ENCODE results near the gene BEAN1. TPM values are rescaled to one million over a fixed set of nuclear protein-coding genes. Genes with fewer than 3 reads are reported as not detected.
A peak's percentile ranks its signal among the peaks of the same experiment; 100 is the strongest.

Gene BEAN1
- 0.87 TPM for total RNA-seq
- long read RNA-seq, partial matches to known transcripts: 0 of 12 reads
- long read RNA-seq, other reads (novel, unspliced or antisense): 8 of 12 reads

- Histone ChIP-seq H3K9me3 (no peaks in the 10 kb centered on the region), H3K4me1 (peaks cover 16% of the 10 kb centered on the region), H3K36me3 (no peaks in the 10 kb centered on the region), H3K27ac (no peak within 1 kb of the TSS), H3K4me3 (peak within 1 kb of the TSS; percentile 45), H3K27me3 (peaks cover 25% of the 10 kb centered on the region)
- ATAC-seq (peak; percentile 64), DNase-seq (no peak)
- intact Hi-C loops (cut with DNase I): no loop called here
- TF ChIP-seq CTCF (IDR thresholded peaks at IDR 0.05): no peak
Observed at GRCh38 chr16:66427036-66427860, at the start of gene BEAN1. TSS of gene BEAN1 (plus strand) at chr16:66427295. CDS start at chr16:66437677, 10,382 bp downstream.

GRCh38 chr16:66377324-66377723, 49.8 kb upstream of the BEAN1 start:
- intact Hi-C loops (cut with DNase I): no loop called here
- H3K27ac ChIP-seq: no peak overlapping the region
- no peak overlapping the region for H3K4me3 ChIP-seq
- DNase-seq: no peak
- peak; percentile 3 for ATAC-seq
- no peaks in the 10 kb centered on the region for H3K27me3 ChIP-seq
- peaks cover 8% of the 10 kb centered on the region for H3K4me1 ChIP-seq
- no peaks in the 10 kb centered on the region for H3K9me3 ChIP-seq
- H3K36me3 ChIP-seq: no peaks in the 10 kb centered on the region
- no peak for TF ChIP-seq CTCF (IDR thresholded peaks at IDR 0.05)

GRCh38 chr16:66378741-66379570, 48.1 kb upstream of the BEAN1 start:
- no peak for DNase-seq
- Histone ChIP-seq H3K4me1 (peaks cover 20% of the 10 kb centered on the region), H3K27ac (no peak overlapping the region), H3K36me3 (no peaks in the 10 kb centered on the region), H3K4me3 (no peak overlapping the region), H3K27me3 (no peaks in the 10 kb centered on the region), H3K9me3 (no peaks in the 10 kb centered on the region)
- no peak for ATAC-seq
- TF ChIP-seq CTCF (IDR thresholded peaks at IDR 0.05): no peak
- intact Hi-C loops (cut with DNase I): no loop called here

- H3K4me1 ChIP-seq: peaks cover 20% of the 10 kb centered on the region
- ATAC-seq (no peak), DNase-seq (no peak)
- H3K27ac ChIP-seq: no peak overlapping the region
- TF ChIP-seq CTCF (IDR thresholded peaks at IDR 0.05): no peak
- no peak overlapping the region for H3K4me3 ChIP-seq
- H3K27me3 ChIP-seq: no peaks in the 10 kb centered on the region
- H3K9me3 ChIP-seq: no peaks in the 10 kb centered on the region
- intact Hi-C loops (cut with DNase I): no loop called here
- H3K36me3 ChIP-seq: no peaks in the 10 kb centered on the region
Observed at GRCh38 chr16:66379571-66379941, 47.5 kb upstream of the BEAN1 start.

GRCh38 chr16:66380421-66380820, 46.7 kb upstream of the BEAN1 start:
- H3K4me1 ChIP-seq: peaks cover 20% of the 10 kb centered on the region
- H3K27ac ChIP-seq: no peak overlapping the region
- H3K4me3 ChIP-seq: no peak overlapping the region
- DNase-seq: no peak
- no peaks in the 10 kb centered on the region for H3K27me3 ChIP-seq
- H3K9me3 ChIP-seq: no peaks in the 10 kb centered on the region
- no peak for TF ChIP-seq CTCF (IDR thresholded peaks at IDR 0.05)
- ATAC-seq: no peak
- intact Hi-C loops (cut with DNase I): no loop called here
- H3K36me3 ChIP-seq: no peaks in the 10 kb centered on the region
